Thoracic aorta (tissue), 2 donors: ENCODE results near the gene PML. TPM values are rescaled to one million over a fixed set of nuclear protein-coding genes. Genes with fewer than 3 reads are reported as not detected.

Source experiments
- ATAC-seq: fragments of 150-250 bp; one replicate; pipeline ENCODE4 v1.8.0; 2017; ENCODE audit warnings: low read depth; ENCODE audit not compliant: insufficient number of reproducible peaks, low FRiP score
- DNase-seq: peaks from one replicate; pipeline ENCODE4 v3.0.0-alpha.2; 2020; ENCODE audit warnings: low spot score
- H3K27ac ChIP-seq, 2 donors: fragments of 200-600 bp; sonication (generic); 1 replicate in 1 of 2; 2 replicates in 1 of 2; pipeline ENCODE4 v1.5.1; 2016; ENCODE audit warnings: mild to moderate bottlenecking in 2 of 2, moderate library complexity in 2 of 2
- H3K27me3 ChIP-seq: fragments of 200-600 bp; sonication (generic); replicated peaks from 2 replicates; pipeline ENCODE4 v1.6.0; 2016; ENCODE audit warnings: mild to moderate bottlenecking; ENCODE audit not compliant: insufficient read depth
- H3K36me3 ChIP-seq: fragments of 200-600 bp; sonication (generic); one replicate; pipeline ENCODE4 v1.5.1; 2016
- H3K4me1 ChIP-seq, 2 donors: fragments of 200-600 bp; sonication (generic); 1 replicate in 1 of 2; 2 replicates in 1 of 2; pipeline versions ENCODE4 v1.5.1 to v1.6.0; 2016; ENCODE audit warnings: low read depth in 2 of 2, mild to moderate bottlenecking in 1 of 2; ENCODE audit not compliant: control insufficient read depth in 1 of 2
- H3K4me3 ChIP-seq: fragments of 200-600 bp; sonication (generic); 2 replicates; pipeline ENCODE4 v1.5.1; 2016; ENCODE audit warnings: mild to moderate bottlenecking
- H3K9me3 ChIP-seq: fragments of 200-600 bp; sonication (generic); 2 replicates; pipeline ENCODE4 v1.5.1; 2016
- total RNA-seq, 2 donors: library from RNA; depleted of rRNA; stranded (reverse); fragments of >200 nt; gene quantifications; one replicate each; pipeline versions ENCODE4 v1.1.0 to v1.2.3, GENCODE V29; 2016
- TF ChIP-seq, protein P1 (sequence below): fragments of 200-600 bp; sonication (generic); IDR thresholded peaks from one replicate; pipeline ENCODE4 v1.5.1; 2019; ENCODE audit warnings: antibody characterized with exemption

Gene PML
- total RNA-seq, 2 donors from 2014 or later = 77.2 to 138 TPM

DNA sequence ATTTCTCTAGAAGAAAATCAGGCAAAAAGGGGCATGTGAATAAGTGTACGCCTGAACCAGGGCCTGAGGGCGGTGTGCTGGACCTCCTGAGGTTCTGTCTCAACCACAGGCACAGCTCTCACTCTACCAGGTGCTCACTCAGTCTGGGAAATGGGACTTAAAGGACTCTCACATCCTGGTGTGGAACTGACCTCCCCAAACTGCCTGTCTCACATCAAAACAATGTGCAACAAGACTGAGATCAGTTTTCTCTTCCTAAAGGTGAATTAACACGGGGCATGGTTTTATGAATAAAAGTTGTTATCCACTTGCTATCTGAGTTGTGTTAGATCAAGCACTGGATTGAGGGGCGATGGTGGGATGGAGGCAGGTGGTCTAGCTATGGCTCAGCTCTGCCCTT, 7.3 kb upstream of the PML start:
- Histone ChIP-seq H3K27me3 (no peaks in the 10 kb centered on the region), H3K36me3 (peaks cover 7% of the 10 kb centered on the region), H3K4me3 (no peak overlapping the region), H3K9me3 (no peaks in the 10 kb centered on the region), H3K4me1 (peaks cover 34 to 68% of the 10 kb centered on the region in 2 donors), H3K27ac (peak overlapping the region in 1 of 2 donors; percentile 10)
- DNase-seq (no peak), ATAC-seq (no peak)
- TF ChIP-seq, protein P1, sequence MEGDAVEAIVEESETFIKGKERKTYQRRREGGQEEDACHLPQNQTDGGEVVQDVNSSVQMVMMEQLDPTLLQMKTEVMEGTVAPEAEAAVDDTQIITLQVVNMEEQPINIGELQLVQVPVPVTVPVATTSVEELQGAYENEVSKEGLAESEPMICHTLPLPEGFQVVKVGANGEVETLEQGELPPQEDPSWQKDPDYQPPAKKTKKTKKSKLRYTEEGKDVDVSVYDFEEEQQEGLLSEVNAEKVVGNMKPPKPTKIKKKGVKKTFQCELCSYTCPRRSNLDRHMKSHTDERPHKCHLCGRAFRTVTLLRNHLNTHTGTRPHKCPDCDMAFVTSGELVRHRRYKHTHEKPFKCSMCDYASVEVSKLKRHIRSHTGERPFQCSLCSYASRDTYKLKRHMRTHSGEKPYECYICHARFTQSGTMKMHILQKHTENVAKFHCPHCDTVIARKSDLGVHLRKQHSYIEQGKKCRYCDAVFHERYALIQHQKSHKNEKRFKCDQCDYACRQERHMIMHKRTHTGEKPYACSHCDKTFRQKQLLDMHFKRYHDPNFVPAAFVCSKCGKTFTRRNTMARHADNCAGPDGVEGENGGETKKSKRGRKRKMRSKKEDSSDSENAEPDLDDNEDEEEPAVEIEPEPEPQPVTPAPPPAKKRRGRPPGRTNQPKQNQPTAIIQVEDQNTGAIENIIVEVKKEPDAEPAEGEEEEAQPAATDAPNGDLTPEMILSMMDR = no peak

DNA sequence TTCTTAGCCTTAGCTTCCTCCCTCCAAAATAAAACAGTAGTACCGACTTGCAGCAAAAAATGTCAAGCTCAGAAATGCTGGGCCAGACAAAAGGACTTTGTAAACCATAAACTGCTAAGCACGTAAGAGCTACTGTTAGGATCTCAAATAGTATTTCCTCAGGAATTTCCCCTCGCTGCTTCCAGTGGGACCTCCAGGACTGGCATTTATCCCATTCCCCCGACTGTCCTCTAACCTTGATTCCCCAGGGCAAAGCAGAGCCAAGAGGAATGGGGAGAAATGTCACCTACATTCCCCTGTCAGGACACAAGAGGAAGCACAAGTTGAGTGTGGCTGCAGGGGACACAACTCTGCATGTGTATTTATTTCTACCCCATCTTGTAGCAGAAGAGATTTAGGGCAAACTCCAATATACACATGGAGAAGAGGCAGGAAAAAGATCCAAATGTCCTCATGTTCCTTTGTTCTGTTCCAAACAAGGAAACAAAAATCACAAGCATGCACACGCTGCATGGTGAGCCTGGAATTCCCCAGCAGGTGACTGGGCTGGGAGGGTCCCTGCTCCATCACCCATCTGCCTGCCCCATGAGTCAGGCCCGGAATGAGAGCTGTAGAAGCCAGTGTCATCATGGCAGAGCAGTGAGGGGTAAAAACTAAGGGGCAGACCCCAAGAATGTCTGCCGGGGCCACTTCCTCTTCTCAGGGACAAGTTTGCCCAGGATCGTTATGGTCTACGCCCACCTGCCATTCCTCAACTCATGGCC, 6.7 kb upstream of the PML start:
- Histone ChIP-seq H3K27ac (peak overlapping the region in 1 of 2 donors; percentile 65), H3K4me1 (peaks cover 34 to 67% of the 10 kb centered on the region in 2 donors), H3K27me3 (no peaks in the 10 kb centered on the region), H3K9me3 (no peaks in the 10 kb centered on the region), H3K36me3 (peaks cover 7% of the 10 kb centered on the region), H3K4me3 (no peak overlapping the region)
- no peak for ATAC-seq
- no peak for DNase-seq
- TF ChIP-seq, protein P1 = no peak

DNA sequence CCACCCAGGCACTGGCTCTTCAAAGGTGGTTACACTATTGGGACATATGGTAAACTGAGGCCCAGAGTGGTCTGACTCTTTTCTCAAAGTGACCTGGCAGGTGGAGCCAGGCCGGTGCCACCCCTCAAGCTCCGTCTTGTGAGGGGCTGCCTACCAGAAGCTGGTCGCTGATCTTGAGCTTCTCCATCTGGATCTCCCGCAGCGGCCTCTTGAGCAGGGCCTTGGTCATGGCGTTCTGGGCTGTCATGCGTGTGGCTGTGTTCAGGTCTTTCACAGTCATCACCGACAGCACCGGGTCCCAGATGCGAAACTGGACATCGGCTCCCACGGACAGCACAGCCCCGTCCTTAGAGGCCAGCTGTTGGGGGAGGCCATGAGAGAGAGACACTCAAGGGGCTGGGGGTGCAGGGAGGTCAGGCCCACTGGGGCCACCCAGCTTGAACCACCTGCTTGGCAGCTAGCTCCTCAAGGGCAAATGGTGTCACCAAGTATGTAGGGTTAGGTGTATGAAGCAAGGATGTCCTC, 6.0 kb upstream of the PML start:
- no peaks in the 10 kb centered on the region for H3K9me3 ChIP-seq
- TF ChIP-seq, protein P1 = no peak
- no peaks in the 10 kb centered on the region for H3K27me3 ChIP-seq
- peak overlapping the region; percentile 65 to 67 for H3K27ac ChIP-seq
- H3K4me3 ChIP-seq = no peak overlapping the region
- no peak for DNase-seq
- peaks cover 32 to 67% of the 10 kb centered on the region in 2 donors for H3K4me1 ChIP-seq
- no peak for ATAC-seq
- peaks cover 7% of the 10 kb centered on the region for H3K36me3 ChIP-seq

DNA sequence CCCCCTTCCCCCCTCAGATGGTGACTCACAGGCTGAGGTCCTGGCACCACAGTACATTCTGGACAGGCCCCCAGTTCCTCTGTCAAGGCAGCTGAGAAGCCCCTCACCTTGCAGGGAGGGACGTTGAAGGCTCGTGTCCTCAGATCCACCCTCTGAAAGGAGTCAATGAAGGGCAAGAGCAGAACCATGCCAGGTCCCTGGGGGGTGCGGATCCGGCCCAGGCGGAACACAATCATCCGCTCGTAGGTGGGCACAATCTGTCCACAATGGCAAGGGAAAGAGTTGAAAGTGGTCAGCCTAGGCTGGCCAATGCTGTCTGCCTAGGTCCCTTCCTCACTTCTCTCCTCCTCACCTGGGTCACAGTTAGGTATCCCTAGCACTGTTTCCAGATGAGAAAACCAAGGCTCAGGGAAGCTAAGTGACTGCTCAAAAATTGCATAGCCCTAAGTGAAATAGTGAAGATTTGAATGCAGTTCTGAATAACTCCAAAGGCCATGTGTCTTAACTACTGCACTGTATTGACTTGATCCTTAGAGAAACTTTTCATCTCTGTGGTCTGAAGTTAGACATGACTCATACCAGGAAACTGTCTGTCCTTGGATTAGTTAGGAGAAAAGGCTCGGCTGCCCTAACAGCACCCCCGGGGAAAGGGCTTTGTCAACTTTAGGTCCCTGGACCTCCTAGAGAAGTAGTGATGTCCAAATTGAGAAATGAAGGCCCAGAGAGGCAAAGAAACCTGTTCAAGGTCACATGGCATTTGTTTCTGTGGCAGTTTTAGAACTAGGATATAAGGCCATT, 5.3 kb upstream of the PML start:
- Histone ChIP-seq H3K4me3 (no peak overlapping the region), H3K9me3 (no peaks in the 10 kb centered on the region), H3K4me1 (peaks cover 31 to 67% of the 10 kb centered on the region in 2 donors), H3K27ac (peak overlapping the region; percentile 65 to 67), H3K27me3 (no peaks in the 10 kb centered on the region), H3K36me3 (peaks cover 7% of the 10 kb centered on the region)
- no peak for ATAC-seq
- no peak for DNase-seq
- TF ChIP-seq, protein P1 = no peak
